GM12864 (cell line): ENCODE results near the gene CHTF8.

ENCODE experiments used
- DNase-seq: peaks from one replicate; pipeline ENCODE4 v3.0.0-alpha.2; 2011; ENCODE audit warnings: low read depth
- H3K4me3 ChIP-seq: 2 replicates; pipeline ENCODE4 v1.5.1; 2011; ENCODE audit warnings: mild to moderate bottlenecking, low read depth, low read length, control low read depth
- CTCF ChIP-seq: IDR thresholded peaks from 2 replicates; pipeline ENCODE4 v1.5.1; 2011; ENCODE audit warnings: low read depth, mild to moderate bottlenecking, moderate library complexity, low read length, control low read depth, inconsistent platforms; ENCODE audit errors: missing control alignments

CHTF8 gene

DNA sequence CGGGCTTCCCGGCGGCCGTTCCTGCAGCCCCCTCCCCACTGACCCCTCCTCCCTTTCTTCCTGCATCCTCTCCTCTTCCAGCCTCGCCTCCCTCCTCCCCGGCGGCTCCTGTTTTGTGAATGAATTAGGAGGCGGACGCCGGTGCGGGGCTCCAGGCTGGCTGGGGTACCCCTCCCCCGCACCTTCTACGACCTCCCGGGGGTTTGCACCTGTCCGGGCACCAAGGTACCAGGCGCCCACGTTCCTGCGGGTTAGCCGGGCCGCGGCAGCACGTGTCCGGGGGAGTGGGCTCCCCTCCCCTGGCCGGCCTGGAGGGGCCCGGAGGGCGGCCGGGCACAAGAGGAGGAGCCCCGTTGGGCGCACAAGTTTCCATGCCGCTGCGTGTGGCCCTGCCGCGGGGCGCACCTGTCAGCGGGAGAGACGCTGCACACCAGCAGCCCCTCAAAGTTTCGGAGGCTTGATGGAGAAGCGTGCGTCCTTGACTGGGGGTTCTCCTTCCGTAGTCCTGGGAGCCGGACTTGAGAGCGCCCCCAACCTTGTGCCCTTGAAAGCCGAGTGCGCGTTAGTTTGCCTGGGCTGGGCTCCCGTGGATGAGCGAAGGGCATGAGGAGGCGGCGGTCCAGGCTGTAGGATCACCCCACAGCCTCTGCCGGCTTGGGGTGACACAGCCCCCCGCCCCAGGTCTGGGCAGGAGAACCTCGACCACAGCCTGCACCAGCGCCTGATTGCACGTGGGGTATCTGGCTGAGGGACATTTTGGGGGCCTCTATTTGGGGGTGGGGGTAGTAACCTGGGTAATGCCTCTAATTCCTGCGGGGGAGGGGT, 25.7 kb downstream of the CHTF8 start:
- DNase-seq = no peak
- H3K4me3 ChIP-seq = peak overlapping the region; percentile 33
- no peak for TF ChIP-seq CTCF

GRCh38 chr16:69105501-69106361, 26.7 kb downstream of the CHTF8 start, which contains the start of gene HAS3:
HAS3 (plus strand) TSS chr16:69105653; CDS start chr16:69109396, 3,743 bp downstream.
- TF ChIP-seq CTCF = peak; percentile 28
- DNase-seq = no peak
- peak within 1 kb of the TSS; percentile 48 for H3K4me3 ChIP-seq

GRCh38 chr16:69100071-69100691, 32.2 kb downstream of the CHTF8 start:
- no peak for DNase-seq
- no peak for TF ChIP-seq CTCF
- no peak overlapping the region for H3K4me3 ChIP-seq

- no peak overlapping the region for H3K4me3 ChIP-seq
- DNase-seq = no peak
- TF ChIP-seq CTCF = no peak
Measured at GRCh38 chr16:69095193-69095592, 37.2 kb downstream of the CHTF8 start.

GRCh38 chr16:69094501-69094900, 37.9 kb downstream of the CHTF8 start:
- DNase-seq = no peak
- no peak overlapping the region for H3K4me3 ChIP-seq
- no peak for TF ChIP-seq CTCF

GRCh38 chr16:69093974-69094373, 38.4 kb downstream of the CHTF8 start:
- DNase-seq = no peak
- no peak overlapping the region for H3K4me3 ChIP-seq
- no peak for TF ChIP-seq CTCF
